ENCODE data around the gene UBAP2L.

The UBAP2L gene

DNA sequence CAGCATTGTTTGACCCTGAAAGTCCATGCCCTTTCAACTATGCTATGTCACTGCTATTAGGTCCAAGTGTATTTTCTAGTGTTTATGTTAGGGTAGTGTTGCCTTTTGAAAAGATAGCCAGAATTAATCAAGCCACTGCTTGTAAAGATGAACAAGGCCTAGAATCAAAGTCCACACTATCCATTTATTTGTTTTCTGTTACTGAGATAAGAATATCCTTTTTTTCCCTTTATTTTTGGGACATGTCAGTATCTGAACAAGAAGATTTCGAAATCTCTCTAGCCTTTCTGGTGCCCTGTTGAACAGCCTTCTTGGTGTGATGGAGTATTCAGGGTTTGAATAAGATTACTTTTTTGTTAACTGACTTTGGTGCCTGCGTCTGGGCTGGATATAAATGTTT lies 16.7 kb downstream of the UBAP2L start:
- no peak for DNase-seq (ENCODE audit: low spot score)
- TF ChIP-seq, protein P1, sequence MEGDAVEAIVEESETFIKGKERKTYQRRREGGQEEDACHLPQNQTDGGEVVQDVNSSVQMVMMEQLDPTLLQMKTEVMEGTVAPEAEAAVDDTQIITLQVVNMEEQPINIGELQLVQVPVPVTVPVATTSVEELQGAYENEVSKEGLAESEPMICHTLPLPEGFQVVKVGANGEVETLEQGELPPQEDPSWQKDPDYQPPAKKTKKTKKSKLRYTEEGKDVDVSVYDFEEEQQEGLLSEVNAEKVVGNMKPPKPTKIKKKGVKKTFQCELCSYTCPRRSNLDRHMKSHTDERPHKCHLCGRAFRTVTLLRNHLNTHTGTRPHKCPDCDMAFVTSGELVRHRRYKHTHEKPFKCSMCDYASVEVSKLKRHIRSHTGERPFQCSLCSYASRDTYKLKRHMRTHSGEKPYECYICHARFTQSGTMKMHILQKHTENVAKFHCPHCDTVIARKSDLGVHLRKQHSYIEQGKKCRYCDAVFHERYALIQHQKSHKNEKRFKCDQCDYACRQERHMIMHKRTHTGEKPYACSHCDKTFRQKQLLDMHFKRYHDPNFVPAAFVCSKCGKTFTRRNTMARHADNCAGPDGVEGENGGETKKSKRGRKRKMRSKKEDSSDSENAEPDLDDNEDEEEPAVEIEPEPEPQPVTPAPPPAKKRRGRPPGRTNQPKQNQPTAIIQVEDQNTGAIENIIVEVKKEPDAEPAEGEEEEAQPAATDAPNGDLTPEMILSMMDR (IDR thresholded peaks at IDR 0.05; ENCODE audit: extremely low read depth, missing control alignments): no peak

DNA sequence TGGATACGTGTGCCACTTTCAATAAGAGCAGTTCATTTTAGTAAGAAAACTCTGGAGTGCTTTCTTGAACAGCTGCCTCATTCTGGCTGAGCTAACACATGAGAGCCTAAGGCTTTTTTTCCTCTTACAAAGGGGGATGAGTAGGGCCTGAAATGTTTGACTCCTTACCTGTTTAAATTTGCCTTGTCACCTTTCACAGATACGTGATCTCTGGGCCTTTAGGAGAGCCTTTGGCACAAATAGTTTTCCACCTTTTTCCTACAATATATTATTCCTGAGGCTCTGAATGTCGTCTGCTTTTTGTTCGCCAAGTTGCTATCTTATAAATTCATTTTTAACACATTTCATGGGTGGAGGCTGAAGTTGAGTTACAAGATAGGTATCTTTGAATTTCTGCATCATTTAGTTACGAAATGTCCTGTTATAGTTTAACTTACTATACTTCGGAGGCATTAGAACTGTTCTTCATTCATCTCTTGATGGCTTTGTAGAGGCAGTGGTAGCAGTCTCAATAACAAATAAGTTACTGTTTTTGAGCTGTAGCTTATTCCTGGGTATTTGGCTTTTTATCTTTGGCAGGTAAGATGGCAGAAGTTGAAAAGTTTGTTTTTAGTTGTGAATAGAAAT lies 17.2 kb downstream of the UBAP2L start:
- TF ChIP-seq, protein P1 (IDR thresholded peaks at IDR 0.05; ENCODE audit: extremely low read depth, missing control alignments): no peak
- no peak for DNase-seq (ENCODE audit: low spot score)

DNA sequence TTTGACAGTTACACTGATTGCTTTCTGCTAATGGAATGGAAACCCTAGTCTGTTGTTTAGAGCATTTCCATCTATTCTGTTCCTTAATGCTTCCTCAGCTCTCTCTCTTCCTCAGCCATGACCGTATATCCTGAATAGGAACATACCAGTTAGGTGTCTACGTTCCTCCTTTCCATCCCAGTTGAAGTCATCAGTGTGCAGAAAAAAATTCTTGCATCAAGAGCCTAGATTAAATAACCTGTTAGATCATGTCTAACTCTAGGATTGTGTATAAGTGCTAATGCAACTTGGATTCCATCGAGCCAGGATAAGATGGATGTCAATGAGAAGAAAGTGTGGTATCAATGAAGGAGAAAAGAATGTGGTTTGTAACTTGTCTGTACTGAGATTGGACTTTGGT lies 18.7 kb downstream of the UBAP2L start:
- TF ChIP-seq, protein P1 (IDR thresholded peaks at IDR 0.05; ENCODE audit: extremely low read depth, missing control alignments): no peak

DNA sequence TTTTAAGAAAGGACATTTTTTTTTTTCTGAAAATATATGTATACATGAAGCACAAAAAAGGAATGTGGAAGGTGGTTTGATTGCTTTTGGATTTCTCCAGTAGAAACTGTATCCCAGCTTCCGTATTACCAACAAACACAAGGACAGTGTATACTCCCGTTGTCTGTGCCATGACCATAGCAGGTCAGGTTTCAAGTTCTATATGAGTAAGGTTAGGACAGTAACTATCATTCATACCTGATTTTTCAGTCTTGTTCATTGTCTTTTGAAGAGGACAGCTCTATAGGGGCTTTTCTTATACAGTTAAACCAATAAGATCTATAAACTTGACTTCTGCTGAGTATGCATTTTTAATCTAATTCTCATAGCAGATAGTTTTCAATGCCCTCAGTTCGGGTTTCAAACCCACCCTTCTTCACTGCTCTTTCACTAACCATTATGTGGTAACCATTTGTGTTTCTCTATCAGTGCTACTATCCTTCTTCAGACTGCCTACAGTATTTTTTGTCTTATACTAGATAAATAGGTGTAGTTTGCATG lies 19.6 kb downstream of the UBAP2L start:
- DNase-seq (ENCODE audit: low spot score): no peak
- TF ChIP-seq, protein P1 (IDR thresholded peaks at IDR 0.05; ENCODE audit: extremely low read depth, missing control alignments): no peak

More for the DNA sequence above, 18.7 kb downstream of the UBAP2L start:
- no peak for DNase-seq (ENCODE audit: low spot score)

DNA sequence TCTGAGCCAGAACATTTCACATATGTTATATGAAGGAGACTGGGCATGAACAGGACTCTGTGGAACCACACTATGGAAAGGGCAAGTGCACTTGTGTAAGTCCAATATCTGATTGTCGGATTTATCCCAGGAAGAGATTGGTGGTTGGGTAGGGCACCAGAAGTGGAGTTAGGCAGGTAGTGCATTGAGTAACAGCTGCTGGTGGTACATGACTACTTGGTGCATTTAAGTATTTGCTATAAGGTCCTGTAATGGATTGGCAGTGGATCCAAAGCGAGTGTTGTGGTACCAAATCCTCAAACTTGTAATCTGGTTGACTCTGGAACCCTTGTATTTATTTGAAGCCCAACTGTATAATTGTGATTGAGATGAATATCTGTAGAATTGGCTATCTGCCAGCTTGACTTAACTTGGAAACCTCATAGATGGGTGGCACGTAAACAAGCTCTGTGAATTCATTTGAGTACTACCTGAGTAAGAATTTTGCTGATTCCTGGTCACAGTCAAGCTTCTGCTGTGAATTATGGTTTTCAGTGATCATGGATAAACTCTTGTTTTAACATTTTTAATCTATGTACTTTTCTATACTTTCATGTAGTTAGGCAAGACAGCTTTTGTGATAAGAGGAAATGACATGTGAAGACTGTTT lies 21.1 kb downstream of the UBAP2L start:
- DNase-seq (ENCODE audit: low spot score): no peak
- TF ChIP-seq, protein P1 (IDR thresholded peaks at IDR 0.05; ENCODE audit: extremely low read depth, missing control alignments): no peak

DNA sequence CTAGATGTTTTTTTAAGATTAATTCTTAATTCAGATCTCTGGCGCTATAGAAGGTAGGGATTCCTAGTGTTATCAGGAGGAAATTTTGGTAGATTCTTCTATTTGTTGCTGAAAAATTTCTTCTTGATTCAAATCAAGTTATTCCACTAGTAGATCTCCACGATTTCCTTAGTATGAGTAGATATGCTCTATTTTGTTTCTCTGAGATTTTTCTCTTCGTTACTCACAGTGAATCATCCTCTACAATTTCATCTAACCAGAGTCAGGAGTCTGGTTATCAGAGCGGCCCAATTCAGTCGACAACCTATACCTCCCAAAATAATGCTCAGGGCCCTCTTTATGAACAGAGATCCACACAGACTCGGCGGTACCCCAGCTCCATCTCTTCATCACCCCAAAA lies 32.9 kb downstream of the UBAP2L start:
- no peak for DNase-seq (ENCODE audit: low spot score)
- TF ChIP-seq, protein P1 (IDR thresholded peaks at IDR 0.05; ENCODE audit: extremely low read depth, missing control alignments): no peak

DNA sequence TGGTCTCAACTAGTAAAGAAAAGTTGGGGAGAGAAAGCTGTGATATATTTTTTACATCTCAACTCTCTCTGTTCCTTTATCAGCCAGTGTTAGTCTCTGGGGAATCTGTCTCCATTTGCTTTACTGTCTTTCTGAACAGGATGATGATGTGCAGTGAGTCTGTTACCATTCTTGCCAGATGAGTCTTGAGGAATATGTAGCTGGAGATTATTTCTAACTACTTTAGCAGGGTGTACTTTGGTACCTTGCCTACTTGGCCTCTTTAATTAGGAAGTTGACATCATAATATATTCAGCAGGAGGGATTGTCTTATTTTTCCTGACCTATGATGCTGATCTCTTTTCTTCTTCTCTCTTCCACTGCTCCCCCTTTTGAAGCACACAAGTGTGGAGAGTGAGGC lies 35.9 kb downstream of the UBAP2L start:
- TF ChIP-seq, protein P1 (IDR thresholded peaks at IDR 0.05; ENCODE audit: extremely low read depth, missing control alignments): no peak
- no peak for DNase-seq (ENCODE audit: low spot score)
